Stimulated activated CD4-positive, alpha-beta T cell treated with anti-CD3 and anti-CD28 coated beads, TNF-alpha, amount 100 ng/mL, for 48 hours (primary cell): ENCODE results near the gene TBL2.
"Not testable (repeated sequence)": the region's sequence is repeated elsewhere in the genome, so short reads cannot be mapped to it uniquely, and the experiment has no call there.

Experiments used
- DNase-seq, 3 donors: peaks; one replicate each; pipeline ENCODE4 v3.0.0-alpha.2; 2020; ENCODE audit warnings: low read depth in 3 of 3

Gene TBL2

GRCh38 chr7:73578342-73579128, at the start of gene TBL2:
TSS of gene TBL2 (minus strand) at chr7:73578579. CDS start at chr7:73578549, 30 bp downstream.
- peak; percentile 98 to 99 (median 98) for DNase-seq

GRCh38 chr7:73626814-73627213, 48.4 kb upstream of the TBL2 start:
- no peak for DNase-seq

- no peak for DNase-seq
These were observed 46.9 kb upstream of the TBL2 start for GRCh38 chr7:73625276-73625675.

- no peak for DNase-seq
These were observed 46.3 kb upstream of the TBL2 start for GRCh38 chr7:73624669-73625001.

GRCh38 chr7:73623798-73624668, 45.7 kb upstream of the TBL2 start, which contains the start of gene MLXIPL:
TSS of gene MLXIPL (minus strand) at chr7:73624522. CDS start at chr7:73624492, 30 bp downstream.
- peak; percentile 28 to 79 (median 39) for DNase-seq

- no peak for DNase-seq
These were observed 44.8 kb upstream of the TBL2 start for GRCh38 chr7:73622909-73623797.

- DNase-seq, result no peak
These were observed 44.1 kb upstream of the TBL2 start for GRCh38 chr7:73622527-73622908.

- DNase-seq, result no peak
These were observed 43.0 kb upstream of the TBL2 start for GRCh38 chr7:73621168-73622063.

- not testable (repeated sequence) for DNase-seq
These were observed 41.0 kb upstream of the TBL2 start for GRCh38 chr7:73619394-73619793.

GRCh38 chr7:73618538-73618937, 40.2 kb upstream of the TBL2 start:
- no peak for DNase-seq

- not testable (repeated sequence) for DNase-seq
These were observed 39.1 kb upstream of the TBL2 start for GRCh38 chr7:73617520-73617919.

- no peak for DNase-seq
These were observed 37.5 kb upstream of the TBL2 start for GRCh38 chr7:73615886-73616285.

GRCh38 chr7:73614937-73615336, 36.6 kb upstream of the TBL2 start:
- not testable (repeated sequence) for DNase-seq

GRCh38 chr7:73613954-73614735, 35.8 kb upstream of the TBL2 start:
- DNase-seq, result no peak

- no peak for DNase-seq
These were observed 34.4 kb upstream of the TBL2 start for GRCh38 chr7:73612598-73613269.

GRCh38 chr7:73611017-73611555, 32.7 kb upstream of the TBL2 start:
- no peak for DNase-seq

- DNase-seq, result no peak
These were observed 31.7 kb upstream of the TBL2 start for GRCh38 chr7:73610105-73610504.

GRCh38 chr7:73607692-73607983, 29.3 kb upstream of the TBL2 start:
- not testable (repeated sequence) for DNase-seq
